Fibroblast of peridontal ligament (primary cell): Measurements from ENCODE around the gene LRRC10.
"Not testable (repeated sequence)": the region's sequence is repeated elsewhere in the genome, so short reads cannot be mapped to it uniquely, and the experiment has no call there.

ENCODE experiments used
- DNase-seq: peaks from one replicate; pipeline ENCODE4 v3.0.0-alpha.2; 2010; ENCODE audit errors: extremely low read depth

Gene LRRC10

DNA sequence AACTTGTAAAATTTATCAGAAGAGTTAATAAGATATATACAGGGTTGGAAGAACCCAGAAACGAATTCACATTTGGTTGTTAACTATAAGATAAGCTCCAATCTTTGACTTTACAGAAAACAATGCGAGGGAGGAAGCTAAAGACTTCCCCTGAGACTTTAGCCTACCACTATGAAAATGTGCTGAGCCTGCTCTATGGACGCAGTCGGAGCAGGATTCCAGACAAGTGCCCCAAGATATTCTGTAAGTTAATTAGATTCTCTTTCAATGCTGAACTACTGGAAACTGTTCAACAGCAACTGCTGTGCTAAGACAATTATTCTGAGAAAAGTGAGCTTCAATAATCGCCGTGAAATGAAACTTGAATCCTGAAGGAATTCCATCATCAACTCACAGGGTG lies 8.3 kb upstream of the LRRC10 start:
- peak; percentile 16 for DNase-seq

DNA sequence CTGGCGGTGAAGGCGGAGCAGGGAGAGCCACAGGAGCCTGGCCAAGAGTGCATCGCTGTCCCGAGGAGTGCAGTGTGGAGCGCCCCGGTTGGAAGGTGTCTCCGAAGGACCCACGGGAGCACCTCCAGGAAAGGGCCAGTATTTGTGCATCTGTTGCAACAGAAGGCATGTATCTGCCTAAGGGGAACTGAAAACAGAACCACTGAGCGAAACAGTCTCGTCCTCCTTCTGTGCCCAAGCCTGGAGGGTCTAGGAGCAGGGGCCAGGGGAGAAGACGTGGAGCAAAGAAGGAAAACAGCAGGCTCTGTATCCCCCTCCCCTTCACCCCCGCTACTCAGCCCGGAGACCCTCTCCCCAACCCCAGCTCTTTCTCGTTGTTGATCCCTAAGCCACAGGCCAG lies 5.3 kb upstream of the LRRC10 start:
- no peak for DNase-seq

DNA sequence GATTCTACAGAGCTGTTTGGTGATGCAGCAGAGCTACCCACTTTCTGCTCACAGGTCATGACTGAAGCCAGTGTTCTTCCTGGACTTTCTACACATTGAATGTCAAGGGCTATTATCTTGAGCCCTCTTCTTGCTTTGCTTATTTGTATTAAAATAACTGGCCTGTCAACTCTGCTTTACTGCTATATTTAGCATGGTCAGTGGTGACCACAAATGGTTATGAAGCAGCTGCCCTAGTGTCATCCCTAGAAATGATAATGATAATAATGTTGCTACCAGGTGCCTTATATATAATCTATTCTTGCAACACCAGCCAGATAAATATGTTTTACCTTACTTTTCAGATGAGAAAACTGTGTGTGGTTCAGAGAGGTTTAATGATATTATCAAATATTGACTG lies 2.6 kb upstream of the LRRC10 start:
- no peak for DNase-seq

DNA sequence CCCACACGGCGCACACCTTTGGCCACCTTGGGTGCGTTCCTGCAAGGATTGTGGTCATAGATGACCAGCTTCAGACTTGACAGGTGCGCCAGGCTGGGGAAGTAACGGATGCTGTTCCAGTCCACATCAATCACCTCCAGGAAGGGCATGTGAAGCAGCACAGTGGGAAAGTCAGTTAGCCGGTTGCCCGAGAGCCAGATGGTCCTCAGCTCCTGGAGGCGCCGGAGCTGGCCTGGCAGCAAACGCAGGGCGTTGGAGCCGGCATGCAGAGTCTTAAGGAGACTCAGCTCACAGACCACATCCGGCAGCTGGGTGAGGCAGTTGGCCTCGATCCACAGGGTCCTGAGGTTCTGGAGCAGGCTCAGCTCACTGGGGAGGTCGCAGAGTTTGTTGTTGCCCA lies 581 bp downstream of the LRRC10 start:
- DNase-seq: no peak

- peak; percentile 4 for DNase-seq
Observed at GRCh38 chr12:69608114-69608513, 2.6 kb downstream of the LRRC10 start.

DNA sequence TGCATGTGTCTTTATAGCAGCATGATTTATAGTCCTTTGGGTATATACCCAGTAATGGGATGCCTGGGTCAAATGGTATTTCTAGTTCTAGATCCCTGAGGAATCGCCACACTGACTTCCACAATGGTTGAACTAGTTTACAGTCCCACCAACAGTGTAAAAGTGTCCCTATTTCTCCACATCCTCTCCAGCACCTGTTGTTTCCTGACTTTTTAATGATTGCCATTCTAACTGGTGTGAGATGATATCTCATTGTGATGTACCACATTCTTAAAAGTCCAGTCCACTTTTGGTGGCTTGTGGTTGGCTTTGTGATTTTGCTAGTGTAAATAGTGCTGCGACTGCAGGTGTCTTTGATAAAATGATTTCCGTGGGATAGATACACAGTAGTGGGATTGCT lies 6.4 kb downstream of the LRRC10 start:
- DNase-seq: not testable (repeated sequence)

GRCh38 chr12:69603556-69603955 lies 7.2 kb downstream of the LRRC10 start:
- not testable (repeated sequence) for DNase-seq

DNA sequence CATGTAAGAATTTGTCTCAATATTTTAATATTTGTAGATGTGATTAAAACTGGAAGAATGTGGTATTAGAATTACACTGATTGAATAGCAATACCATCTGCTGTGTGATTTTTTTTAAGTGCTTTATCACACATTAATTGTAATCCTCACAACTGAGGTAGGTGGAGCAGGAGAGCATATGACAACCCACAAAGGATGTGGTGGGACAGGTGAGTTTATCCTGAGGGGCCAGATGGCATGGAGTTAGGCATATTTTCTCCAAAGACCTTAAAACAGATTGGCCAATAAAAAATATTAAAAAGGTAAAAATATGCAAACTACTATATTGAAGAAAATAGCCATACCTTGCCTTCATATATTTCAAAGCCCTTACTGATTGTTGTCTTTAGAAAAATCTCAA lies 7.8 kb downstream of the LRRC10 start:
- no peak for DNase-seq

GRCh38 chr12:69601962-69602685 lies 8.6 kb downstream of the LRRC10 start:
- DNase-seq: no peak

DNA sequence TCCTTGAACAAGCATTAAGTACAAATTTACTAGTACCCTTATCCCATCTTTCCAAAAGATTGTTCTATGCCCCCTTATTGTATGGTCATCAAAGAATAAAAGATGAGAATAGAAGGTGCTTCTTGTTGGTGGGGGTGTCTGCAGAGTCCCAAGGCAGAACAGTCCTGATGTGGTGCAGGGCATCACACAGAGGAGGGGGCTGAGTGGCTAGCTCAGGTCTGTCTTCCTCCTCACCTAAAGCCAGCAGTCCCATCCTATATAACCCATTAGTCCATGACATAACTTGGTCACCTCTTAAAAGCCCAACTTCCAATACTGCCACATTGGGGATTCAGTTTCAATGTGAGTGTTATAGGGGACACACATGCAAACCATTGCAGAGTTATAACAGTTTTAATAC lies 9.9 kb downstream of the LRRC10 start:
- no peak for DNase-seq

- DNase-seq: no peak
Observed at GRCh38 chr12:69598174-69598753, 12.4 kb downstream of the LRRC10 start.

DNA sequence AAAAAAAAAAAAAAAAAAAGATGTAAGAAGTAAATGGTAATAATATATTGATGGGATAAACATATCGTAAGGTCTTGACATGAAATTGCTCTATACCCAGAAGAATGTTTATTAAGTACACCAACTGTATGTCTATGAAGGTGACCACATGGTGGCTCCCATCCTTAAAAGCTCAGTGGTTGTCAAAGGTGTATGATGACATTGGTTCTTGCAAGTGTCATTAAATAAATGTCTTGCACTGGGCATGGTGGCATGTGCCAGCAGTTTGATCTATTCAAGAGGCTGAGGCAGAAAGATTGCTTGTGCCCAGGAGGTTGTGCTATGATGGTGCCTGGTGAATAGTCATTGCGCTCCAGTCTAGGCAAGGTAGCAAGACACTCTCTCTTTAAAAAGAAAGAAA lies 15.0 kb downstream of the LRRC10 start:
- no peak for DNase-seq

DNA sequence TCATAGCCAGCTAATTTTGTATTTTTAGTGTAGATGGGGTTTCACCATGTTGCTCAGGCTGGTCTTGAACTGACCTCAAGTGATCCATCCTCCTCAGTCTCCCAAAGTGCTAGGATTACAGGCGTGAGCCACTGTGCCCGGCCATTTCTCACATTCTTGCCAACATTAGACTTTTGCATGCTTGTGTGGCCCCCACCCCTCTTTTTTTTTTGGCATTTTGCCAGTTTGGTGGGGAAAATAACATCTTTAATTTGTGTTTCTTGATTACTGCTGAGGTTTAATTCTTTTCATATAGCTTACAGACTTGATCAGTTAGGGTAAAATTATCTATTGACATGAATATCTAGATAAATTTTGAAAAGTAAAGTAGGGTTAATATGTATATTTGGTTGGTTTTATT lies 21.6 kb downstream of the LRRC10 start:
- no peak for DNase-seq

GRCh38 chr12:69588527-69588926 lies 22.2 kb downstream of the LRRC10 start:
- DNase-seq: no peak

DNA sequence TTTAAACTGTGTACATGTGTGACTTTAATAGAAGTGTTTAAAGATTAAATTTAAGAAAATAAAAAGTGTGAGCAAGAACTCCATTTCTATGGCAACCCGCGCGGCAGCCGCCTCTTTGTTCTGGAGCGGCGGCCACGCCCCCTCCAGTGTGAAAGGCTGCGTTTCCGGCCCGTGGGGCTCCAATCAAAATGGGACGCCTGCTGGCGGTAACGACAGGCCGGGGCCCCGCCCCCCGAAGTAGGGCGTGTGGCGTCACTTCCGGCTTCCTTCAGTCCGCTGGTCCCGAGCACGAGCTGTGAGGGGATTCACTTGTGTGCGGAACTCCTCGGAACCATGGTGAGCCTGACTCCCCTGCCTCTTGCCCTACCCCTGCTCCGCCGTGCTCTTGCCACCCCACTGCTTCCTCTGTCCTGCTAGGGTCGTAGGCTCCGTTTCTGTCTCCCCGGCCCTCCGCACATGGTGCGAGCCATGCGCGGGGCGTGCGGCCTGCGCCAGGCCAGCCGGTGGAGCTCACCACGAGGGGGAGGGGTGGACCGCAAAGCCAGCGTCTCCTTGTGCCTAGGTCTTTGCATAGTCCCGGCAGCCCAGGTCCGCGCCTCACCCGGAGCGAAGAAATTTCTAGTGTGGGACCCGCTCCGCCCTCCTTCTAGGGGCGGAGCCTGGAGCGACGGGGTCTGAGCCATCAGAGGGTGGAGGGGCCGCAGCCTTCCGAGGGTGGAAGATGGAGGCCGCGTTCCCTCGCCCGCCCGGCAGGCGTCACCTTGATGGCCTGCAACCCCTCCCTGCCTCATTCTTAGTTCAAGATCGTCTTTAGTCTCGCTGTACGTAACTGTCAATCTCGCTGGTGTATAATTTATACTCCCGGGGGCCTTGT lies 25.3 kb downstream of the LRRC10 start, which contains the start of gene CCT2:
CCT2 (plus strand) TSS at position 271 of the 874 bp plus-strand sequence; CDS start at position 334, 63 bp downstream.
- peak; percentile 92 for DNase-seq

GRCh38 chr12:69583203-69583602 lies 27.5 kb downstream of the LRRC10 start:
- DNase-seq: no peak

GRCh38 chr12:69580074-69580473 lies 30.6 kb downstream of the LRRC10 start:
- no peak for DNase-seq

DNA sequence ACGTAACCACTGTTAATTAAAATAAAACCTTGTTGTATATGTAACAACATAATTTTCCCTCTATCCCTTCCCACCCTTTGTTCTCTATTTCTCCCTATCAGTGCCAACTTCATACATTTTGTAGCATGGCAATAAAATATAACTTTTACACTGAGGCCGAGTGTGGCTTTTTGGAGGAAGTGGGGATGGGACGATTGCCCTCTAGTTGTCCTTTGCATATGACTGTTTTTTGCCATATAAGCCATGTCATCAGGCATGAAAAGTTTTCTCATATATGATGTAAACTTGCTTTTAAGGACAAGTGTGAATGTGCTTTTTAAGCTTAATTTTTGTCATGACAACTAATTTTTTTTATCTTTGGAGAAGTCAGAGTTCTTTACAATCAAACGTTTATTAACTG lies 31.7 kb downstream of the LRRC10 start:
- DNase-seq: no peak

- DNase-seq: no peak
Observed at GRCh38 chr12:69578283-69578682, 32.4 kb downstream of the LRRC10 start.

GRCh38 chr12:69575346-69575745 lies 35.4 kb downstream of the LRRC10 start:
- DNase-seq: no peak

- peak; percentile 82 for DNase-seq
Observed at GRCh38 chr12:69570545-69571399, 39.9 kb downstream of the LRRC10 start.
